Right lobe of liver (tissue), 4 donors: Measurements from ENCODE around the gene CACNA1D.

Experiments
- POLR2A ChIP-seq: fragments of 450-650 bp; IDR thresholded peaks from one replicate; pipeline ENCODE4 v1.6.1; 2017; ENCODE audit warnings: antibody characterized with exemption, mild to moderate bottlenecking
- TF ChIP-seq, protein P1 (sequence below), 4 donors: fragments of 200-600 bp in 3 of 4; fragments of 450-650 bp in 1 of 4; IDR thresholded peaks; one replicate each; pipeline versions ENCODE4 v1.5.1 to v1.8.0; 2016 to 2022; ENCODE audit warnings: antibody characterized with exemption in 4 of 4, mild to moderate bottlenecking in 2 of 4
- donor health status: DM: no; HTN: no; CAD: no.
- donor health status: DM: no; HTN: no; CAD: no.
- donor health status: DM: no; HTN: yes; CAD: no.

DNA sequence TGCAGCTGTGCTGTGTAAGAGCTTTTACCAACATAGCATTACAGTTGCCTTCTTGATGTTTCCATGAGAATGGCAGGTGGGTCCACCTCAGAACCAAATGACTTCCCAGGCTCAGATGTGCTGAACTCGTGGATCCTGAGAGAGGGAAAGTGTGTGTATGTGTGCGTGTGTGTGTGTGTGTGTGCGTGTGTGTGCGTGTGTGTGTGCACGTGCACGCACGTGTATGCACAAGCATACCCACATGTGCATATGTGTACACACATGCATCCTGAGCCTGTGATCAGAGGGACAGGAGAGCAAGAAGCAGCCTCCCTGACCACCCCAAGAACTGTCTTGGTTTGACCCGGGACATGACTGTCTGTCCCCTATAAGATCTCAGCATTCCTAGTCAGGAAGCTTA, 303.7 kb downstream of the CACNA1D start:
- TF ChIP-seq, protein P1, sequence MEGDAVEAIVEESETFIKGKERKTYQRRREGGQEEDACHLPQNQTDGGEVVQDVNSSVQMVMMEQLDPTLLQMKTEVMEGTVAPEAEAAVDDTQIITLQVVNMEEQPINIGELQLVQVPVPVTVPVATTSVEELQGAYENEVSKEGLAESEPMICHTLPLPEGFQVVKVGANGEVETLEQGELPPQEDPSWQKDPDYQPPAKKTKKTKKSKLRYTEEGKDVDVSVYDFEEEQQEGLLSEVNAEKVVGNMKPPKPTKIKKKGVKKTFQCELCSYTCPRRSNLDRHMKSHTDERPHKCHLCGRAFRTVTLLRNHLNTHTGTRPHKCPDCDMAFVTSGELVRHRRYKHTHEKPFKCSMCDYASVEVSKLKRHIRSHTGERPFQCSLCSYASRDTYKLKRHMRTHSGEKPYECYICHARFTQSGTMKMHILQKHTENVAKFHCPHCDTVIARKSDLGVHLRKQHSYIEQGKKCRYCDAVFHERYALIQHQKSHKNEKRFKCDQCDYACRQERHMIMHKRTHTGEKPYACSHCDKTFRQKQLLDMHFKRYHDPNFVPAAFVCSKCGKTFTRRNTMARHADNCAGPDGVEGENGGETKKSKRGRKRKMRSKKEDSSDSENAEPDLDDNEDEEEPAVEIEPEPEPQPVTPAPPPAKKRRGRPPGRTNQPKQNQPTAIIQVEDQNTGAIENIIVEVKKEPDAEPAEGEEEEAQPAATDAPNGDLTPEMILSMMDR (IDR thresholded peaks at IDR 0.05): no peak
- TF ChIP-seq POLR2A: no peak
